Thyroid gland (tissue), 4 donors: ENCODE measurements around the gene VENTX.

ENCODE experiments used
- POLR2A ChIP-seq, 2 donors: fragments of 450-650 bp; IDR thresholded peaks; one replicate each; pipeline ENCODE4 v1.6.1; 2017; ENCODE audit warnings: antibody characterized with exemption in 2 of 2, mild to moderate bottlenecking in 2 of 2, moderate library complexity in 1 of 2
- TF ChIP-seq, protein P1 (sequence below), 6 experiments: fragments of 200-600 bp in 3 of 6; fragments of 450-650 bp in 3 of 6; sonication (generic) in 3 of 6; IDR thresholded peaks; one replicate each; pipeline ENCODE4 v1.5.1; 2016 to 2019; ENCODE audit warnings: antibody characterized with exemption in 6 of 6, mild to moderate bottlenecking in 2 of 6, inconsistent platforms in 1 of 6, moderate library complexity in 1 of 6

DNA sequence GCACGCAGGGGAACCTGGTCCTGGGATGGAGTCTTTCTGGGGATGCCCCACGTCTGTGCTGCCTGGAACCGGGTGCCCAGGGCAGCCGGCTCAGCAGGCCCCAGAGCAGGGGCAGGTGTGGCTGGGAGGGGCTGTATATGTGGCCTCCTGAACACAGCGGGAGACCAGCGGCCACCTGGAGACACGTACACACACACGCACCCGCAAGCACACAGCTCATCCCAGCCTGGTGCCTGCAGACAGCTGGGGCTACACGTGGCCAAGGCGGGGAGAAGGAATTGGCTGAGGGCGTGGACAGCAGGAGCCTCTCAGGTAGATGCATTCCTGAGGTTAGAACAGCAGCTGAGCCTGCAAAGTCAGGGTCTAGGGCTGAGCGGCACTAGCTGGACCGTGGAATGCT is 25.0 kb downstream of the VENTX start:
- no peak for TF ChIP-seq POLR2A (IDR thresholded peaks at IDR 0.05)
- TF ChIP-seq, protein P1, sequence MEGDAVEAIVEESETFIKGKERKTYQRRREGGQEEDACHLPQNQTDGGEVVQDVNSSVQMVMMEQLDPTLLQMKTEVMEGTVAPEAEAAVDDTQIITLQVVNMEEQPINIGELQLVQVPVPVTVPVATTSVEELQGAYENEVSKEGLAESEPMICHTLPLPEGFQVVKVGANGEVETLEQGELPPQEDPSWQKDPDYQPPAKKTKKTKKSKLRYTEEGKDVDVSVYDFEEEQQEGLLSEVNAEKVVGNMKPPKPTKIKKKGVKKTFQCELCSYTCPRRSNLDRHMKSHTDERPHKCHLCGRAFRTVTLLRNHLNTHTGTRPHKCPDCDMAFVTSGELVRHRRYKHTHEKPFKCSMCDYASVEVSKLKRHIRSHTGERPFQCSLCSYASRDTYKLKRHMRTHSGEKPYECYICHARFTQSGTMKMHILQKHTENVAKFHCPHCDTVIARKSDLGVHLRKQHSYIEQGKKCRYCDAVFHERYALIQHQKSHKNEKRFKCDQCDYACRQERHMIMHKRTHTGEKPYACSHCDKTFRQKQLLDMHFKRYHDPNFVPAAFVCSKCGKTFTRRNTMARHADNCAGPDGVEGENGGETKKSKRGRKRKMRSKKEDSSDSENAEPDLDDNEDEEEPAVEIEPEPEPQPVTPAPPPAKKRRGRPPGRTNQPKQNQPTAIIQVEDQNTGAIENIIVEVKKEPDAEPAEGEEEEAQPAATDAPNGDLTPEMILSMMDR (IDR thresholded peaks at IDR 0.05): no peak
